Activated T-helper 17 cell treated with anti-CD3 and anti-CD28 coated beads, Interleukin-2, amount 50 U/mL, for 72 hours (primary cell): ENCODE results near the gene NXPE3. TPM values are rescaled to one million over a fixed set of nuclear protein-coding genes. Genes with fewer than 3 reads are reported as not detected.

Experiments used
- total RNA-seq, 2 donors: library from RNA; stranded (reverse); gene quantifications; one replicate each; pipeline ENCODE4 v1.2.3, GENCODE V29; 2022

Gene NXPE3
- total RNA-seq, 2 donors from 2014 or later: 13.9 to 21.3 TPM

Other genes with a start within 250 kb of the NXPE3 start
- 10 to 100 TPM; 31.6 to 49.9 TPM for gene TRMT10C, start 217.3 kb upstream of the NXPE3 start, total RNA-seq
- gene PCNP, start 205.0 kb upstream of the NXPE3 start, total RNA-seq: 100 to 1,000 TPM; 196 to 205 TPM
- 10 to 100 TPM; 30.0 to 33.5 TPM for gene ZBTB11, start 102.1 kb upstream of the NXPE3 start, total RNA-seq
- gene RPL24, start 92.5 kb upstream of the NXPE3 start, total RNA-seq: 1,000 to 10,000 TPM; 1,391 to 1,542 TPM
- gene CEP97, start 54.6 kb upstream of the NXPE3 start, total RNA-seq: 10 to 100 TPM; 16.9 to 19.0 TPM
- gene NFKBIZ, start 70.3 kb downstream of the NXPE3 start, total RNA-seq: 100 to 1,000 TPM in 1 of 2 donors, 10 to 100 TPM in 1; 88.4 to 123 TPM